ENCODE results near the gene MAP7D3. TPM values are rescaled to one million over a fixed set of nuclear protein-coding genes. Genes with fewer than 3 reads are reported as not detected.
"Not testable (repeated sequence)": the region's sequence is repeated elsewhere in the genome, so short reads cannot be mapped to it uniquely, and the experiment has no call there.

The MAP7D3 gene
- total RNA-seq, 1 donor from 2014 or later, result 8.2 TPM

DNA sequence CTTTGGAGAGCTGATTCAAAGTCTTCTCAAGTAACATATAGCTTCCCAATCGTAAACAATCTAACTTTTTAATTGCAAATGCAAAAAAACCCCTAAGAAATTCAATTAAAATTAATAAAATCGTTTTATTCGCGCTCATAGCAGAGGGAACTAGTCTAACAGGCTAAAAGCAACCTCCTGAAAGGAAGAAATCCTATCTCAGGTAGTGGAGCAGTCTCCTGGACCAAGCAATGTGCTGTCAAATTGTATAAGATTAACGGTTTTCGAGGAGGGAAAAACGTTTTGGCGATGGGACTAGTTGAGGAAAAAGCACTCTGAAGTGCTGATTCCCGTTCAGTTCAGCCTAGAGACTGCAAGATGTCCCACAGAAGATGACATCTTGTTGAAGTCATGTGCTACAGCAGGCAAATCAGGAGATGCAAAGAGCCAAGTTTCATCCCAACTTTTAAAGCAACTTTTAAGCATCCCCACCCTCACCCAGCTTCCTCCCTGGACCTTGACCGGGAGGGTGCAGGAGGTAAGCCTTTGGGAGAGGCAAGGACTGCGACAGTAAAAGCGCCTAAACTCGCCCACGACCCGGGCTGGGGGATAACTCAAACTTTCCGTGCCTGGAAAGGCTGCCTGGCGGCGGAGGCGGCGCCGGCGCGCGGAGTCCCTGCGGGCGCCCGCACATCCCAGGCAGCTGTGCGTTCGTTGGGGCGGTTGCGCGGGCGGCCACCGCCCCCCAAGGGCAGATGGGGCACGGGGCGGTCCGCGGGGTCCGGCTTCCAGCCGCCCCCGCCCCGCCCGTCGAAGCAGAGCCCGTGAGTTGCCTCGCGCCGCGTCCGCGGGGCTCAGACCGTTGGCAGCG, 784 bp downstream of the MAP7D3 start:
- intact Hi-C loops (cut with DNase I), result no loop called here
- no peaks in the 10 kb centered on the region for H3K4me1 ChIP-seq
- DNase-seq (no peak), ATAC-seq (peak; percentile 62 to 72)
- no peaks in the 10 kb centered on the region for H3K9me3 ChIP-seq
- no peaks in the 10 kb centered on the region for H3K27me3 ChIP-seq (ENCODE audit: low read depth)
- no peaks in the 10 kb centered on the region for H3K36me3 ChIP-seq
- H3K4me3 ChIP-seq, result peak overlapping the region; percentile 68
- TF ChIP-seq, protein P1, sequence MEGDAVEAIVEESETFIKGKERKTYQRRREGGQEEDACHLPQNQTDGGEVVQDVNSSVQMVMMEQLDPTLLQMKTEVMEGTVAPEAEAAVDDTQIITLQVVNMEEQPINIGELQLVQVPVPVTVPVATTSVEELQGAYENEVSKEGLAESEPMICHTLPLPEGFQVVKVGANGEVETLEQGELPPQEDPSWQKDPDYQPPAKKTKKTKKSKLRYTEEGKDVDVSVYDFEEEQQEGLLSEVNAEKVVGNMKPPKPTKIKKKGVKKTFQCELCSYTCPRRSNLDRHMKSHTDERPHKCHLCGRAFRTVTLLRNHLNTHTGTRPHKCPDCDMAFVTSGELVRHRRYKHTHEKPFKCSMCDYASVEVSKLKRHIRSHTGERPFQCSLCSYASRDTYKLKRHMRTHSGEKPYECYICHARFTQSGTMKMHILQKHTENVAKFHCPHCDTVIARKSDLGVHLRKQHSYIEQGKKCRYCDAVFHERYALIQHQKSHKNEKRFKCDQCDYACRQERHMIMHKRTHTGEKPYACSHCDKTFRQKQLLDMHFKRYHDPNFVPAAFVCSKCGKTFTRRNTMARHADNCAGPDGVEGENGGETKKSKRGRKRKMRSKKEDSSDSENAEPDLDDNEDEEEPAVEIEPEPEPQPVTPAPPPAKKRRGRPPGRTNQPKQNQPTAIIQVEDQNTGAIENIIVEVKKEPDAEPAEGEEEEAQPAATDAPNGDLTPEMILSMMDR (IDR thresholded peaks at IDR 0.05), result no peak
- peak overlapping the region; percentile 78 for H3K27ac ChIP-seq

- TF ChIP-seq, protein P1 (IDR thresholded peaks at IDR 0.05), result no peak
- H3K4me1 ChIP-seq, result no peaks in the 10 kb centered on the region
- H3K36me3 ChIP-seq, result peaks cover 19% of the 10 kb centered on the region
- no peak overlapping the region for H3K27ac ChIP-seq
- H3K9me3 ChIP-seq, result no peaks in the 10 kb centered on the region
- ATAC-seq (no peak), DNase-seq (no peak)
- no peaks in the 10 kb centered on the region for H3K27me3 ChIP-seq (ENCODE audit: low read depth)
- no peak overlapping the region for H3K4me3 ChIP-seq
- intact Hi-C loops (cut with DNase I), result no loop called here
Measured at GRCh38 chrX:136246201-136246600, 5.0 kb downstream of the MAP7D3 start.

- H3K9me3 ChIP-seq; ATAC-seq; H3K27me3 ChIP-seq (ENCODE audit: low read depth); H3K4me3 ChIP-seq; intact Hi-C loops (cut with DNase I); DNase-seq; H3K27ac ChIP-seq; H3K4me1 ChIP-seq: not testable (repeated sequence)
- H3K36me3 ChIP-seq, result peaks cover 20% of the 10 kb centered on the region
Measured at GRCh38 chrX:136237849-136238248, 13.4 kb downstream of the MAP7D3 start.

GRCh38 chrX:136237074-136237473, 14.1 kb downstream of the MAP7D3 start:
- Histone ChIP-seq H3K4me3 (no peak overlapping the region), H3K4me1 (no peaks in the 10 kb centered on the region), H3K36me3 (peaks cover 18% of the 10 kb centered on the region), H3K9me3 (no peaks in the 10 kb centered on the region), H3K27me3 (ENCODE audit: low read depth) (no peaks in the 10 kb centered on the region), H3K27ac (no peak overlapping the region)
- intact Hi-C loops (cut with DNase I), result no loop called here
- DNase-seq (no peak), ATAC-seq (no peak)
- TF ChIP-seq, protein P1 (IDR thresholded peaks at IDR 0.05), result no peak

DNA sequence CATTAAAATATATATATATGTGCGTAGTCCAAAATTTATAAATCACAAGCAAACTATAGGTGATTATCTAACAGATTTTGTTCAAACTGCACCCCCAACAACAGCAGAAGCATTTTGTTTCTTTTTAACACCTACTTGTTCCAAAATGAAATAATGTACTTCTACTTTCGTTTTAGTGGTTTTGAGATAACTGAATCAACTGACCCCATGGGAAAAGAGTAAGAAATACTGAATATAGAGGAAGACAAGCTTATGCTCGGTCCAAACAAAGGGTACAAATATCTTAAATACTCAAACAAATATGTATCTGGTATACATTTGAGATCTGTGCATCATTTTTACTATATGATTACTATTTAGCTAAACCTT, 22.4 kb downstream of the MAP7D3 start:
- no peak overlapping the region for H3K4me3 ChIP-seq
- H3K27ac ChIP-seq, result no peak overlapping the region
- H3K9me3 ChIP-seq, result no peaks in the 10 kb centered on the region
- ATAC-seq, result no peak
- TF ChIP-seq, protein P1 (IDR thresholded peaks at IDR 0.05), result no peak
- H3K36me3 ChIP-seq, result peaks cover 38% of the 10 kb centered on the region
- H3K4me1 ChIP-seq, result no peaks in the 10 kb centered on the region
- no peak for DNase-seq
- H3K27me3 ChIP-seq (ENCODE audit: low read depth), result no peaks in the 10 kb centered on the region
- intact Hi-C loops (cut with DNase I), result no loop called here
